HG02885 (cell line): ENCODE results near the gene FYN.
"Not testable (repeated sequence)": the region's sequence is repeated elsewhere in the genome, so short reads cannot be mapped to it uniquely, and the experiment has no call there.

ENCODE experiments used
- ATAC-seq: cut with Tn5 transposase; IDR thresholded peaks from one replicate; pipeline ENCODE4 v1.9.1; 2021; ENCODE audit warnings: mild to moderate bottlenecking; ENCODE audit not compliant: unreplicated experiment, poor library complexity

FYN gene

GRCh38 chr6:111837641-111838500, 35.4 kb downstream of the FYN start:
- peak; percentile 76 for ATAC-seq

- ATAC-seq, result no peak
Observed at GRCh38 chr6:111837007-111837406, 36.2 kb downstream of the FYN start.

- no peak for ATAC-seq
Observed at GRCh38 chr6:111835807-111836206, 37.4 kb downstream of the FYN start.

GRCh38 chr6:111835398-111835797, 37.9 kb downstream of the FYN start:
- not testable (repeated sequence) for ATAC-seq

- no peak for ATAC-seq
Observed at GRCh38 chr6:111834356-111834755, 38.9 kb downstream of the FYN start.

- peak; percentile 58 for ATAC-seq
Observed at GRCh38 chr6:111832833-111833418, 40.3 kb downstream of the FYN start.

- no peak for ATAC-seq
Observed at GRCh38 chr6:111831408-111831807, 41.8 kb downstream of the FYN start.

GRCh38 chr6:111829998-111830397, 43.3 kb downstream of the FYN start:
- no peak for ATAC-seq

- ATAC-seq, result no peak
Observed at GRCh38 chr6:111829581-111829980, 43.7 kb downstream of the FYN start.

- no peak for ATAC-seq
Observed at GRCh38 chr6:111828809-111829208, 44.4 kb downstream of the FYN start.

GRCh38 chr6:111825439-111826086, 47.7 kb downstream of the FYN start:
- ATAC-seq, result no peak

- peak; percentile 86 for ATAC-seq
Observed at GRCh38 chr6:111824608-111825337, 48.5 kb downstream of the FYN start.

GRCh38 chr6:111823831-111824607, 49.2 kb downstream of the FYN start:
- ATAC-seq, result peak; percentile 46

- no peak for ATAC-seq
Observed at GRCh38 chr6:111823012-111823411, 50.2 kb downstream of the FYN start.

- no peak for ATAC-seq
Observed at GRCh38 chr6:111819458-111819857, 53.8 kb downstream of the FYN start.

- no peak for ATAC-seq
Observed at GRCh38 chr6:111818539-111819226, 54.6 kb downstream of the FYN start.

GRCh38 chr6:111817451-111818120, 55.7 kb downstream of the FYN start:
- no peak for ATAC-seq

GRCh38 chr6:111813677-111814310, 59.5 kb downstream of the FYN start:
- ATAC-seq, result no peak
